Measurements from ENCODE around the gene C6orf132. TPM values are rescaled to one million over a fixed set of nuclear protein-coding genes. Genes with fewer than 3 reads are reported as not detected.

The C6orf132 gene
- total RNA-seq, 1 experiment from 2014 or later, result 0.15 TPM

GRCh38 chr6:42128460-42129359 is 13.7 kb downstream of the C6orf132 start:
- CTCF ChIA-PET, result interaction anchor here (1.5 kb wide), 1 partner anchor 208 kb away, joined by 3 read pairs; the partner anchor contains the start of genes BYSL and MED20
- Histone ChIP-seq H3K27me3 (replicated peaks; ENCODE audit: insufficient read depth, low read depth, low read length, poor library complexity) (no peaks in the 10 kb centered on the region), H3K4me3 (ENCODE audit: low read depth, low read length, poor library complexity, severe bottlenecking) (no peak overlapping the region), H3K4me1 (ENCODE audit: insufficient read depth, low read length, poor library complexity, severe bottlenecking) (no peaks in the 10 kb centered on the region), H3K9me3 (ENCODE audit: low read depth, low read length, poor library complexity, severe bottlenecking) (no peaks in the 10 kb centered on the region), H3K27ac (ENCODE audit: low read depth, low read length, poor library complexity, severe bottlenecking) (no peak overlapping the region), H3K36me3 (ENCODE audit: insufficient read depth, low read length, poor library complexity, severe bottlenecking) (no peaks in the 10 kb centered on the region)
- POLR2A ChIA-PET (ENCODE audit: low non-redundant PET), result no interaction called here
- DNase-seq (ENCODE audit: low spot score), result no peak
- no TSS peak for BruUV-seq (replicated peaks)
- no peak for TF ChIP-seq CTCF (conservative IDR thresholded peaks at IDR 0.05; ENCODE audit: low read depth, low read length)
- TF ChIP-seq EZH2 (IDR thresholded peaks at IDR 0.05; ENCODE audit: borderline replicate concordance, low read depth, low read length, poor library complexity, severe bottlenecking), result no peak
- intact Hi-C loops (cut with micrococcal nuclease; ENCODE audit: unreplicated experiment), result no loop called here

- Histone ChIP-seq H3K27me3 (replicated peaks; ENCODE audit: insufficient read depth, low read depth, low read length, poor library complexity) (no peaks in the 10 kb centered on the region), H3K4me3 (ENCODE audit: low read depth, low read length, poor library complexity, severe bottlenecking) (no peak overlapping the region), H3K27ac (ENCODE audit: low read depth, low read length, poor library complexity, severe bottlenecking) (no peak overlapping the region), H3K36me3 (ENCODE audit: insufficient read depth, low read length, poor library complexity, severe bottlenecking) (no peaks in the 10 kb centered on the region), H3K4me1 (ENCODE audit: insufficient read depth, low read length, poor library complexity, severe bottlenecking) (no peaks in the 10 kb centered on the region), H3K9me3 (ENCODE audit: low read depth, low read length, poor library complexity, severe bottlenecking) (no peaks in the 10 kb centered on the region)
- no TSS peak for BruUV-seq (replicated peaks)
- intact Hi-C loops (cut with micrococcal nuclease; ENCODE audit: unreplicated experiment), result no loop called here
- TF ChIP-seq EZH2 (IDR thresholded peaks at IDR 0.05; ENCODE audit: borderline replicate concordance, low read depth, low read length, poor library complexity, severe bottlenecking), result no peak
- no peak for TF ChIP-seq CTCF (conservative IDR thresholded peaks at IDR 0.05; ENCODE audit: low read depth, low read length)
- no peak for DNase-seq (ENCODE audit: low spot score)
- ChIA-PET POLR2A (ENCODE audit: low non-redundant PET) (no interaction called here), CTCF (no interaction called here)
Measured at GRCh38 chr6:42125663-42126062, 16.8 kb downstream of the C6orf132 start.

GRCh38 chr6:42125231-42125630 is 17.2 kb downstream of the C6orf132 start:
- POLR2A ChIA-PET (ENCODE audit: low non-redundant PET), result no interaction called here
- no peaks in the 10 kb centered on the region for H3K4me1 ChIP-seq (ENCODE audit: insufficient read depth, low read length, poor library complexity, severe bottlenecking)
- TF ChIP-seq EZH2 (IDR thresholded peaks at IDR 0.05; ENCODE audit: borderline replicate concordance, low read depth, low read length, poor library complexity, severe bottlenecking) (no peak), CTCF (conservative IDR thresholded peaks at IDR 0.05; ENCODE audit: low read depth, low read length) (no peak)
- no peak overlapping the region for H3K27ac ChIP-seq (ENCODE audit: low read depth, low read length, poor library complexity, severe bottlenecking)
- BruUV-seq (replicated peaks), result no TSS peak
- DNase-seq (ENCODE audit: low spot score), result no peak
- H3K4me3 ChIP-seq (ENCODE audit: low read depth, low read length, poor library complexity, severe bottlenecking), result no peak overlapping the region
- no peaks in the 10 kb centered on the region for H3K27me3 ChIP-seq (replicated peaks; ENCODE audit: insufficient read depth, low read depth, low read length, poor library complexity)
- CTCF ChIA-PET, result no interaction called here
- no peaks in the 10 kb centered on the region for H3K9me3 ChIP-seq (ENCODE audit: low read depth, low read length, poor library complexity, severe bottlenecking)
- H3K36me3 ChIP-seq (ENCODE audit: insufficient read depth, low read length, poor library complexity, severe bottlenecking), result no peaks in the 10 kb centered on the region
- intact Hi-C loops (cut with micrococcal nuclease; ENCODE audit: unreplicated experiment), result no loop called here
